ENCODE data around the gene AKR1C1. TPM values are rescaled to one million over a fixed set of nuclear protein-coding genes. Genes with fewer than 3 reads are reported as not detected.
"Not testable (repeated sequence)": the region's sequence is repeated elsewhere in the genome, so short reads cannot be mapped to it uniquely, and the experiment has no call there.

The AKR1C1 gene
- total RNA-seq, 1 donor from 2014 or later: 1.3 TPM

DNA sequence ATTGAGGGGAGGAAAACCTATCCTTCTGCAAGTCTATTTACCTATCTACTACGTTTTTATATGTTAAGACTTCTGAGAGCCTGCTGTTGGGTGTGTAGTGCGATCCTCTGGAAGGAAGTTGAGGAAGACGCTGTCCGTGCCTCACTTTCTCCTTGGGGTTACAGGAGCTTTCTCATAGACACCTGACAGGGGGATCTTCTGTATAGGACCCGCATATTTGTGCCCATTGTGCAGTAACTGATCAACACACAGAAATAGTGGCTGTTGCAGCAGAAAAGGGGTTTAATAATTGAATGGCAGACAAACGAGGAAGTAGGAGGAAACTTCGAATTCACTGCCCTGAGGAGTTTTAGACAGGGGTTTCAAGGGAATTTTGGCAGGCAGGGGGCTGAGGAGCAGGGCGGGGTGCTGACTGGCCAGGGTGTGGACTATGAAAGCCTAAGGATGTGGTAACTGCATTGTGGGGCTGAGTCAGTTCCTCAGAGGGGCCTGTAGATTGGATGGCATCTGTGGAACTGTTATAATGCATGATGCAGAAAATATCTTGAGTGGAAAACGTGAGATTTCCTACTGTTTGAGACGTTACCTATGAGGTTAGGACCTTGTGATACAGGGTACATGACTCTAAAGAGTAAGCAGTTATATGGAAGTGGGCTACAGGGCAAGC is 58.5 kb downstream of the AKR1C1 start:
- not testable (repeated sequence) for H3K4me3 Mint-ChIP-seq (ENCODE audit: unreplicated experiment); H3K36me3 Mint-ChIP-seq (ENCODE audit: low read depth); H3K27me3 Mint-ChIP-seq (ENCODE audit: low read depth); H3K27ac Mint-ChIP-seq (ENCODE audit: unreplicated experiment); DNase-seq (ENCODE audit: low spot score); H3K9me3 Mint-ChIP-seq (ENCODE audit: low read depth)
- peaks cover 13% of the 10 kb centered on the region for H3K4me1 Mint-ChIP-seq (ENCODE audit: low read depth)

DNA sequence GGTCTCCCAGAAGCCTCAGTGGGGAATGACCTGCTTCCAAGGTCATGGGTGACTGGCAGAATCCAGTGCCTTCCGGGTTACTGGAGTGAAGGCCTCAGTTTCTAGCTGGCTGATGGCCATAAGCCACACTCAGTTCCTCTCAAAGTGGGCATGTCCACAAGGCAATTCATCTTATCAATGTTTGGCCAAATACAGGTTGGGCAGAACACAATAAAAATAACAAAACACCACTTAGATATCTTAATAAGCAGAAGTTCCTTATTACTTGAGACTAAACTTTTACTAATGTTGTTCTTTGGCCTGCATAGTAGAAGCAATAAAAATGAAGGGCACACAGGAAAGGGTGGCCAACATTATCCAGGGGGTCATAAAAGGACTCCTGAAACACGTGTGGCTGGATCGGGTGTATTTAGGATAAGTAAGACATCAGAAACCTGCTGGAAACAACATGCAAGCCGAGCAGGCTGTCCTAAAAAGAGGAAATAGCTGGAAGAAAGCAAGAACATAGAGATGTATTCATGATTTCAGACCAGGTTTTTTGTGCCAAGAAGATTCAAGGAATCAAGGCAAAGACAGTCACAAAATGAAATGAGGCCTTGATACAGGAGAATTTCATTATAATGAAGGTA is 60.1 kb downstream of the AKR1C1 start:
- H3K27ac Mint-ChIP-seq (ENCODE audit: unreplicated experiment): no peak overlapping the region

DNA sequence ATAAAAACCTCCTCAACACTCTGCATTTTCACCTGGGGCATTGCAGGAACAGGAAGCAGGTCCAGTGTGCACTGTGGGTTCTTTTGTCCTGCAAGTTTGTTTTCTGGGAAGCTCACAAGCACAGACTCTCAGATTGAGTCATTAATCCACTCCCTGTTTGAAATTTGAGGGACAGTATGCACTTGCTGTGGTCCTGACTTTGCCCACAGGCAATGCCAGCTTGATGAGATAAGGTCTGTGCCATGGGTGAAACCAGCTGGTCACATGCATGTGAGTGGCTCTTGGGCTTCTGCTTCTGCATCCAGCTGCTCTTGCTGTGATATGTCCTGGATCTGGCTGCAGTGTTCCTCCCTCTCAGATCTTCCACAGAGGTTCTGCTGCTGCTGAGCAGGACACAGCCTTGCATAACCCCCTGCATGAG is 62.3 kb downstream of the AKR1C1 start:
- not testable (repeated sequence) for H3K27ac Mint-ChIP-seq (ENCODE audit: unreplicated experiment); H3K36me3 Mint-ChIP-seq (ENCODE audit: low read depth); H3K4me3 Mint-ChIP-seq (ENCODE audit: unreplicated experiment); H3K4me1 Mint-ChIP-seq (ENCODE audit: low read depth); DNase-seq (ENCODE audit: low spot score)
- peaks cover 25% of the 10 kb centered on the region for H3K9me3 Mint-ChIP-seq (ENCODE audit: low read depth)
- H3K27me3 Mint-ChIP-seq (ENCODE audit: low read depth): peaks cover 14% of the 10 kb centered on the region

More for the DNA sequence above, 60.1 kb downstream of the AKR1C1 start:
- Mint-ChIP-seq H3K4me1 (ENCODE audit: low read depth) (peaks cover 9% of the 10 kb centered on the region), H3K4me3 (ENCODE audit: unreplicated experiment) (no peak overlapping the region), H3K27me3 (ENCODE audit: low read depth) (peaks cover 8% of the 10 kb centered on the region), H3K36me3 (ENCODE audit: low read depth) (no peaks in the 10 kb centered on the region), H3K9me3 (ENCODE audit: low read depth) (peaks cover 9% of the 10 kb centered on the region)
- no peak for DNase-seq (ENCODE audit: low spot score)
- TF ChIP-seq, protein P1, sequence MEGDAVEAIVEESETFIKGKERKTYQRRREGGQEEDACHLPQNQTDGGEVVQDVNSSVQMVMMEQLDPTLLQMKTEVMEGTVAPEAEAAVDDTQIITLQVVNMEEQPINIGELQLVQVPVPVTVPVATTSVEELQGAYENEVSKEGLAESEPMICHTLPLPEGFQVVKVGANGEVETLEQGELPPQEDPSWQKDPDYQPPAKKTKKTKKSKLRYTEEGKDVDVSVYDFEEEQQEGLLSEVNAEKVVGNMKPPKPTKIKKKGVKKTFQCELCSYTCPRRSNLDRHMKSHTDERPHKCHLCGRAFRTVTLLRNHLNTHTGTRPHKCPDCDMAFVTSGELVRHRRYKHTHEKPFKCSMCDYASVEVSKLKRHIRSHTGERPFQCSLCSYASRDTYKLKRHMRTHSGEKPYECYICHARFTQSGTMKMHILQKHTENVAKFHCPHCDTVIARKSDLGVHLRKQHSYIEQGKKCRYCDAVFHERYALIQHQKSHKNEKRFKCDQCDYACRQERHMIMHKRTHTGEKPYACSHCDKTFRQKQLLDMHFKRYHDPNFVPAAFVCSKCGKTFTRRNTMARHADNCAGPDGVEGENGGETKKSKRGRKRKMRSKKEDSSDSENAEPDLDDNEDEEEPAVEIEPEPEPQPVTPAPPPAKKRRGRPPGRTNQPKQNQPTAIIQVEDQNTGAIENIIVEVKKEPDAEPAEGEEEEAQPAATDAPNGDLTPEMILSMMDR (IDR thresholded peaks at IDR 0.05): no peak

DNA sequence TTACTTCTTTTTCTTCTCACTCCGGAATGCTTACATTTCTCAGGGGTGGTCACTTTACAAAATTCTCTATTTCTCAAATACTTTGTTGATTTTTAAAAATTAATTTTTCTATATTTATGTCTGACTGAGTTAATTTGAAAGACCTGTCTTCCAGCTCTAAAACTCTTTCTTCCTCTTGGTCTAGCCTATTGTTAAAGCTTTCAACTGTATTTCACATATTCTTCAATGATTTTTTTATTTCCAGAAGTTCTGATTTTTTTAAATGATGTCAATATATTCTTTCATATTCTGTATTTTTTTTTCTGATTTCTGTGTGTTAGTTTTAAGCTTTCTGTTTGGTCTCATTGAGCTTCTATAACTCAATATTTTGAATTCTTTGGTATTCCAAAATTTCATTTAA is 67.8 kb downstream of the AKR1C1 start:
- DNase-seq (ENCODE audit: low spot score): no peak
- peaks cover 11% of the 10 kb centered on the region for H3K27me3 Mint-ChIP-seq (ENCODE audit: low read depth)
- no peak overlapping the region for H3K27ac Mint-ChIP-seq (ENCODE audit: unreplicated experiment)
- TF ChIP-seq, protein P1 (IDR thresholded peaks at IDR 0.05): no peak
- H3K4me3 Mint-ChIP-seq (ENCODE audit: unreplicated experiment): no peak overlapping the region
- H3K4me1 Mint-ChIP-seq (ENCODE audit: low read depth): peaks cover 6% of the 10 kb centered on the region
- peaks cover 53% of the 10 kb centered on the region for H3K9me3 Mint-ChIP-seq (ENCODE audit: low read depth)
- H3K36me3 Mint-ChIP-seq (ENCODE audit: low read depth): peaks cover 14% of the 10 kb centered on the region

- not testable (repeated sequence) for DNase-seq (ENCODE audit: low spot score); H3K4me3 Mint-ChIP-seq (ENCODE audit: unreplicated experiment); H3K4me1 Mint-ChIP-seq (ENCODE audit: low read depth); H3K27ac Mint-ChIP-seq (ENCODE audit: unreplicated experiment)
- Mint-ChIP-seq H3K36me3 (ENCODE audit: low read depth) (peaks cover 14% of the 10 kb centered on the region), H3K9me3 (ENCODE audit: low read depth) (peaks cover 49% of the 10 kb centered on the region), H3K27me3 (ENCODE audit: low read depth) (peaks cover 10% of the 10 kb centered on the region)
Measured at GRCh38 chr10:5031588-5031987, 68.4 kb downstream of the AKR1C1 start.

DNA sequence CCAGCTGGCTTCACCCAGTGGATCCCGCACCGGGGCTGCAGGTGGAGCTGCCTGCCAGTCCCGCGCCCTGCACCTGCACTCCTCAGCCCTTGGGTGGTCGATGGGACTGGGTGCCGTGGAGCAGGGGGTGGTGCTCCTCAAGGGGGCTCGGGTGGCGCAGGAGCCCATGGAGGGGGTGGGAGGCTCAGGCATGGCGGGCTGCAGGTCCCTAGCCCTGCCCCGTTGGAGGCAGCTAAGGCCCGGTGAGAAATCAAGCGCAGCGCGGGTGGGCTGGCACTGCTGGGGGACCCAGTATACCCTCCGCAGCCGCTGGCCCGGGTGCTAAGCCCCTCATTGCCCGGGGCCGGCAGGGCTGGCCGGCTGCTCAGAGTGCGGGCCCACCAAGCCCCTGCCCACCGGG is 69.2 kb downstream of the AKR1C1 start:
- Mint-ChIP-seq H3K9me3 (ENCODE audit: low read depth) (peaks cover 44% of the 10 kb centered on the region), H3K36me3 (ENCODE audit: low read depth) (peaks cover 14% of the 10 kb centered on the region), H3K27me3 (ENCODE audit: low read depth) (peaks cover 10% of the 10 kb centered on the region)
- not testable (repeated sequence) for H3K4me1 Mint-ChIP-seq (ENCODE audit: low read depth); DNase-seq (ENCODE audit: low spot score); H3K27ac Mint-ChIP-seq (ENCODE audit: unreplicated experiment); H3K4me3 Mint-ChIP-seq (ENCODE audit: unreplicated experiment)

Other genes with a start within 250 kb of the AKR1C1 start
- gene AKR1E2, start 137.2 kb upstream of the AKR1C1 start, total RNA-seq: 4.1 to 5.3 TPM (median 4.9 TPM) in 3 replicates
- gene AKR1C2, start 40.4 kb downstream of the AKR1C1 start, total RNA-seq: 0.22 to 0.44 TPM (median 0.26 TPM) in 3 replicates
- 0.46 to 0.54 TPM (median 0.50 TPM) in 3 replicates for gene AKR1C3, start 131.0 kb downstream of the AKR1C1 start, total RNA-seq
- gene AKR1C8, start 221.7 kb downstream of the AKR1C1 start, total RNA-seq: not detected in 3 replicates
- gene AKR1C4, start 233.4 kb downstream of the AKR1C1 start, total RNA-seq: not detected in 3 replicates

Measured in chondrocyte (in vitro differentiated cells).